Fibroblast of pulmonary artery (primary cell): ENCODE measurements around the gene NKD2.

ENCODE experiments used
- DNase-seq: peaks from one replicate; pipeline ENCODE4 v3.0.0-alpha.2; 2010; ENCODE audit warnings: low read depth
- H3K4me3 ChIP-seq: replicated peaks from 2 replicates; pipeline ENCODE4 v1.5.1; 2011; ENCODE audit warnings: low read depth, mild to moderate bottlenecking, control low read depth, low read length, moderate library complexity
- TF ChIP-seq, protein P1 (sequence below): IDR thresholded peaks from 2 replicates; pipeline ENCODE4 v1.5.1; 2011; ENCODE audit warnings: mild to moderate bottlenecking, control low read depth, low read length, inconsistent platforms; ENCODE audit errors: missing control alignments

The NKD2 gene

DNA sequence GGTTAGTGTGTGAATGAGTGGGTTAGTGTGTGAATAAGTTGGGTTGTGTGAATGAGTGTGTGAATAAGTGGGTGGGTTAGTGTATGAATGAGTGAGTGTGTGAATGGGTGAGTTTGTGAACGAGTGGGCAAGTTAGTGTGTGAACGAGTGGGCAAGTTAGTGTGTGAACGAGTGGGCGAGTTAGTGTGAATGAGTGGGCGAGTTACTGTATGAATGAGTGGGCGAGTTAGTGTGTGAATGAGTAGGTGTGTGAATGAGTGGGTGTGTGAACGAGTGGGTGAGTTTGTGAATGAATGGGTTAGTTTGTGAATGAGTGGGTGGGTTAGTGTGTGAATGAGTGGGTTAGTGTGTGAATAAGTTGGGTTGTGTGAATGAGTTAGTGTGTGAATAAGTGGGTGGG is 34.7 kb downstream of the NKD2 start:
- no peak overlapping the region for H3K4me3 ChIP-seq
- TF ChIP-seq, protein P1, sequence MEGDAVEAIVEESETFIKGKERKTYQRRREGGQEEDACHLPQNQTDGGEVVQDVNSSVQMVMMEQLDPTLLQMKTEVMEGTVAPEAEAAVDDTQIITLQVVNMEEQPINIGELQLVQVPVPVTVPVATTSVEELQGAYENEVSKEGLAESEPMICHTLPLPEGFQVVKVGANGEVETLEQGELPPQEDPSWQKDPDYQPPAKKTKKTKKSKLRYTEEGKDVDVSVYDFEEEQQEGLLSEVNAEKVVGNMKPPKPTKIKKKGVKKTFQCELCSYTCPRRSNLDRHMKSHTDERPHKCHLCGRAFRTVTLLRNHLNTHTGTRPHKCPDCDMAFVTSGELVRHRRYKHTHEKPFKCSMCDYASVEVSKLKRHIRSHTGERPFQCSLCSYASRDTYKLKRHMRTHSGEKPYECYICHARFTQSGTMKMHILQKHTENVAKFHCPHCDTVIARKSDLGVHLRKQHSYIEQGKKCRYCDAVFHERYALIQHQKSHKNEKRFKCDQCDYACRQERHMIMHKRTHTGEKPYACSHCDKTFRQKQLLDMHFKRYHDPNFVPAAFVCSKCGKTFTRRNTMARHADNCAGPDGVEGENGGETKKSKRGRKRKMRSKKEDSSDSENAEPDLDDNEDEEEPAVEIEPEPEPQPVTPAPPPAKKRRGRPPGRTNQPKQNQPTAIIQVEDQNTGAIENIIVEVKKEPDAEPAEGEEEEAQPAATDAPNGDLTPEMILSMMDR = no peak
- no peak for DNase-seq

DNA sequence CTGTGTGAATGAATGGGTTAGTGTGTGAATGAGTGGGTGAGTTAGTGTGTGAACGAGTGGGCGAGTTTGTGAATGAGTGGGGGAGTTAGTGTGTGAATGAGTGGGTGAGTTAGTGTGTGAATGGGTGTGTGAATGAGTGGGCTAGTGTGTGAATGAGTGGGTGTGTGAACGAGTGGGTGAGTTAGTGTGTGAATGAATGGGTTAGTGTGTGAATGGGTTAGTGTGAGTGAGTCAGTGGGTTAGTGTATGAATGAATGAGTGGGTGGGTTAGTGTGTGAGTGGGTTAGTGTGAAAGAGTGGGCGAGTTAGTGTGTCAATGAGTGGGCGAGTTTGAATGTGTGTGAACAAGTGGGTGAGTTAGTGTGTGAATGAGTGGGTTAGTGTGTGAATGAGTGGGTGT is 35.5 kb downstream of the NKD2 start:
- no peak for DNase-seq
- TF ChIP-seq, protein P1 = no peak
- H3K4me3 ChIP-seq = no peak overlapping the region

DNA sequence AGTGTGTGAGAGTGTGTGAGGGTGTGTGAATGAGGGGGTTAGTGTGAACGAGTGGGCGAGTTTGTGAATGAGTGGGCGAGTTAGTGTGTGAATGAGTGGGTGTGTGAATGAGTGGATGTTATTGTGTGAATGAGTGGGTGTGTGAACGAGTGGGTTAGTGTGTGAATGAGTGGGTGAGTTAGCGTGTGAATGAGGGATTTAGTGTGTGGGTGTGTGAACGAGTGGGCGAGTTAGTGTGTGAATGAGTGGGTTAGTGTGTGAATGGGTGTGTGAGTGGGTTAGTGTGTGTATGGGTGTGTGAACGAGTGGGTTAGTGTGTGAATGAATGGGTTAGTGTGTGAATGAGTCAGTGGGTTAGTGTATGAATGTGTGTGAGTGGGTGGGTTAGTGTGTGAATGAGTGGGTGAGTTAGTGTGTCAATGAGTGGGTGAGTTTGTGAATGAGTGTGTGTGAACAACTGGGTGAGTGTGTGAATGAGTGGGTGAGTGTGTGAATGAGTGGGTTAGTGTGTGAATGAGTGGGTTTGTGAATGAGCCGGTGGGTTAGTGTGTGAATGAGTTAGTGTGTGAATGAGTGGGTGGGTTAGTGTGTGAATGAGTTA is 37.5 kb downstream of the NKD2 start:
- DNase-seq = no peak
- no peak overlapping the region for H3K4me3 ChIP-seq
- TF ChIP-seq, protein P1 = no peak

DNA sequence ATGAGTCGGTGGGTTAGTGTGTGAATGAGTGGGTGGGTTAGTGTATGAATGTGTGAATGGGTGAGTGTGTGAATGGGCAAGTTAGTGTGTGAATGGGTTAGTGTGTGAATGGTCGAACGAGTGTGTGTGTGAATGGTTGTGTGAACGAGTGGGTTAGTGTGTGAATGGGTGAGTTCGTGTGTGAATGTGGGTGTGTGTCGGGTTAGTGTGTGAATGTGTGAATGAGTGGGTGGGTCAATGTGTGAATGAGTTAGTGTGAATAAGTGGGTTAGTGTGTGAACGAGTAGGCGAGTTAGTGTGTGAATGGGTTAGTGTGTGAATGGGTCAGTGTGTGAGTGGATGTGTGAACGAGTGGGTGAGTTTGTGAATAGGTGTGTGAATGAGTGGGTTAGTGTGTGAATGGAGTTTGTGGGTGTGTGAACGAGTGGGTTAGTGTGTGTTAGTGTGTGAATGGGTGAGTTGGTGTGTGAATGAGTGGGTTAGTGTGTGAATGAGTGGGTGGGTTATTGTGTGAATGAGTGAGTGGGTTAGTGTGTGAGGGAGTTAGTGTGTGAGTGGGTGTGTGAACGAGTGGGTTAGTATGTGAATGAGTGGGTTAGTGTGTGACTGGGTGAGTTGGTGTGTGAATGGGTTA is 38.8 kb downstream of the NKD2 start:
- TF ChIP-seq, protein P1 = no peak
- DNase-seq = no peak
- no peak overlapping the region for H3K4me3 ChIP-seq

DNA sequence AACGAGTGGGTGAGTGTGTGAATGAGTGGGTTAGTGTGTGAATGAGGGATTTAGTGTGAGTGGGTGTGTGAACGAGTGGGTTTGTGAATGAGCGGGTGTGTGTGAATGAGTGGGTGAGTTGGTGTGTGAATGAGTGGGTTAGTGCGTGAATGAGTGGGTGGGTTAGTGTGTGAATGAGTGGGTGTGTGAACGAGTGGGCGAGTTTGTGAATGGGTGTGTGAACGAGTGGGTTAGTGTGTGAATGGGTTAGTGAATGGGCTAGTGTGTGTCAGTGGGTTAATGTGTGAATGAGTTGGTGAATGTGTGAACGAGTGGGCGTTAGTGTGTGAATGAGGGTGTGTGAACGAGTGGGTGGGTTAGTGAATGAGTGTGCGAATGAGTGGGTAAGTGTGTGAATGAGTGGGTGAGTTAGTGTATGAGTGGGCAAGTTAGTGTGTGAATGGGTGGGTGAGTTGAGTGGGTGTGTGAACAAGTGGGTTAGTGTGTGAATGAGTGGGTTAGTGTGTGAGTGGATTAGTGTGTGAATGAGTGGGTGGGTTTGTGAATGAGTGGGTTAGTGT is 39.6 kb downstream of the NKD2 start:
- TF ChIP-seq, protein P1 = no peak
- H3K4me3 ChIP-seq = no peak overlapping the region
- DNase-seq = no peak

DNA sequence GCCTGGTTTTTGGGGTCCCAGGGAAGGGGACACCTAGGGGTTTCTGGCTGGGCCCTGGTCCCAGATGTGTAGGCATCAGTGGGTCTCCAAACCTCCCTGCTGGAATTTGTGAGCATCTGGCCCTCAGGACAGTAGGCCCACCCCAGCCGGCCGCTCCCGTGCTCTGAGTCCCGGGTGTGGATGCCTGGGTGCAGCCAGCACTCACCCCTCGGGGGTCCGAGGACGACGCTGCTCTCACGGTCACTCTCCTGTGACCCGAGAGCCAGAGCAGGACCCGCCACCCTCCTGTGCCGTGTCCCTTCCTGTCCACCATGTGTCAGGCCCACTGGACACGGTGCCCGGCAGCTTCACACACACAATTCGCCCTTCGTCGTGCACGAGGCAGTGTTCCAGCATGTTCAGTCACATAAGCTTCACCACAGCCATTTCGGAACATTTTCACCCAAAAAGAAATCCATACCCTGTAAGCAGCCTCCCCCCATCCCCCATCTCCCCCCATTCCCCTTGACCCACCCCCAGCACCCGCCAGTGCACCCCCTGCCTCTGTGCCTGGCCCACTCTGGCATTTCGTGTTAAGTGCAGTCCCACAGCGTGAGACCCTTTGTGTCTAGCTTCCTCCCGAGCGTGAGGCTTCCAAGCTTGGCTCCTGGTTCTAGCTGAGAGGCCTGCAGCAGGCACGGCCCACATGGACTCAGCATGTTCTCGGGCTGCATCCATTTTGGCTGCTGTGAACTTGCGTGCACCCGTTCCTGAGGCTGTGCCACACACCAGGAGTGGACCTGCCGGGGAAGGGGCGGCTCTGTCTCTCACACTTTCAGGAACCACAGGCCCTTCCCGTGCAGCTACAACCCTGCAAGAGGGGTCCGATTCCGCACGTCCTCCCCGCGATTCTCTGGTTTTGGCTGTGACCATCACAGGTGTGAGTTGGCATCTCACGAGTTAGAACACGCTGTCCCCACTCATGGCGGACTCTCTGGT is 40.5 kb downstream of the NKD2 start:
- no peak for DNase-seq
- H3K4me3 ChIP-seq = no peak overlapping the region
- TF ChIP-seq, protein P1 = no peak
